HG02571 (cell line): ENCODE measurements around the gene KLF15.
"Not testable (repeated sequence)": the region's sequence is repeated elsewhere in the genome, so short reads cannot be mapped to it uniquely, and the experiment has no call there.

Experiments used
- ATAC-seq: cut with Tn5 transposase; IDR thresholded peaks from one replicate; pipeline ENCODE4 v1.9.1; 2021; ENCODE audit warnings: mild to moderate bottlenecking, moderate library complexity; ENCODE audit not compliant: unreplicated experiment

Gene KLF15

DNA sequence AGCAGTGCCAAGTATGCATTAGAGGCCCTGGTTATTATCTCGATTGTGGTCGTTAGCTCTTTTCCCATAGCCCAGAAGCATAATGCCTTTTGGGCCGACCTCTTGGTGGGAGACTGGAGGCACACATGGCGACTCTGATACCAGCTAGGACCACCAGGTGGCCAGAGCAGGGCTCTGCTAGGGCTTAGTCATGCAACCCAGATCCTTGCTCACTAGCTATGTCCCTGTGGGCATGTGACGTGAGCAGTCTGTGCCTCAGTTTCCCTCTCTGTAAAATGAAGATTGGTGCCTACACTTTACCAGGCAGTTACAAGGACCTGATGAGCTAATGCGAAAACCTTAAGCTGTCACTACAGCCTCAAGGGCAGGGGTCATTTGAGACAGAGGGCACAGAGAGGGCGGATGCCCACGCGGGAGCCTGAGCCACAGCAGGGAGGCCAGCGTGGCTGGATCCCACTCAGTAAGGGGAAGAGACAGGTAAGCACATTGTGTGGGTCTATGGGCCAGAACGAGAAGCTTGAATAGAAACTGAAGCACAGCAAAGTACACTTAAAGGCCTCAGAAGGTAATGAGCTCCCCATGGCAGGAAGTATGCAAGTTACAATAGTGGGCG is 8.8 kb downstream of the KLF15 start:
- no peak for ATAC-seq

- ATAC-seq: no peak
These were observed 9.6 kb downstream of the KLF15 start for GRCh38 chr3:126347543-126348161.

DNA sequence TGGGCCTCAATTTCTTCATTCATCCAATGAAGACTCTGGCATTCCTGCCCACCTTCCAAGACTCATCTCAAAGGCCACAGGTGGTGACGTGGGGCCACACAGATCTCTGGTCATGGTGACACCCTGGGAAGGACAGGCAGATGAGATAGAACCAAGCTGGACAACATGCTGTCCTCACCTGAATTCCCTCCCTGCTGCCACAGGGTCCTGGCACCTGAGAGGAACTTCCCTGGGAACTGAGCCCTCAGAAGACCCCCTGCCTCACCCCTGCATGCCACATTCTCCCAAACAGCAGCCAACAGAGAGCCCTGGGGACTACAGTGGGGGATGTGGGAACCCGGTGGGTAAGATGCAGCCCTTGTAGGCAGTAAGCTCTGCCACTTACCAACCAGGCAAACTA is 10.7 kb downstream of the KLF15 start:
- no peak for ATAC-seq

DNA sequence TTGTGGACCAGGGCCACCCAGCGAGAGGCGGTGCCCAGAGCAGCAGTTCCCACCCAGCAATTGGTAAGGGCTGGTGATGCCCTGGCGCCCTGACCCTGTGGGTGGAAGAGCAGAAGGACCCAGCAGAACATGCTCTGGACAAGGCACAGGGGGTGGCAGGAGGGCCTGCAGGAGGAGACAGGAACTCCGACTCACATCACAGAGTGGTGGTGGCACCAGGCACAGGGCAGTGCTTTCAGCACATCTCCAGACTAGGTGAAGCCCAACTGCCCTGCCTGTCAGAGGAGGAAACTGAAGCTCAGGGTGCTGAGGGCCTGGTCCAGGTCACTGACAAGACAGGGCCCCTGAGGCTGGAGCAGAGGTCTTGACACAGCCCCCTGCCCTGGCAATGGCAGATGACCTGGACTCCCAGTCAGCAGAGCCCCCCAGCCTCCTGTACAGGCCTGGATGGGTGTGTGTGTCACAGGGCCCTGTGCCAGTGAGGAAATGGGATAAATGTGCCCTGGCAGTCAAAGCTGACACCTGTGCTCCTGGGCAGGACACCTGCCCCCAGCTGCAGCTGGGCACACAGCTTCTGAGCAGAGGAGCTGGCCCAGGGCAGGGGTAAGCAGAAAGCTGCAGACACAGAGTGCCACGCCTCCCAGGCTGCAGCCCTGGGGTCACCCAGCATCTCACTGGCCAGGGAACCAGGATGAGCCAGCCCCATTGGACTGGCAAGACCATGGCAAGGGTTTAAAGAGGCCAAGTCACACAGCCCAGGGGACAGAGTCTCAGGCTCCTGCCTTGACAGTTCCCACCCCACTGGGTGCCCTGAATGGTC is 11.4 kb downstream of the KLF15 start:
- ATAC-seq: no peak

- no peak for ATAC-seq
These were observed 12.0 kb downstream of the KLF15 start for GRCh38 chr3:126345231-126345630.

- no peak for ATAC-seq
These were observed 12.7 kb downstream of the KLF15 start for GRCh38 chr3:126344380-126345041.

GRCh38 chr3:126343649-126344035 is 13.6 kb downstream of the KLF15 start:
- ATAC-seq: no peak

DNA sequence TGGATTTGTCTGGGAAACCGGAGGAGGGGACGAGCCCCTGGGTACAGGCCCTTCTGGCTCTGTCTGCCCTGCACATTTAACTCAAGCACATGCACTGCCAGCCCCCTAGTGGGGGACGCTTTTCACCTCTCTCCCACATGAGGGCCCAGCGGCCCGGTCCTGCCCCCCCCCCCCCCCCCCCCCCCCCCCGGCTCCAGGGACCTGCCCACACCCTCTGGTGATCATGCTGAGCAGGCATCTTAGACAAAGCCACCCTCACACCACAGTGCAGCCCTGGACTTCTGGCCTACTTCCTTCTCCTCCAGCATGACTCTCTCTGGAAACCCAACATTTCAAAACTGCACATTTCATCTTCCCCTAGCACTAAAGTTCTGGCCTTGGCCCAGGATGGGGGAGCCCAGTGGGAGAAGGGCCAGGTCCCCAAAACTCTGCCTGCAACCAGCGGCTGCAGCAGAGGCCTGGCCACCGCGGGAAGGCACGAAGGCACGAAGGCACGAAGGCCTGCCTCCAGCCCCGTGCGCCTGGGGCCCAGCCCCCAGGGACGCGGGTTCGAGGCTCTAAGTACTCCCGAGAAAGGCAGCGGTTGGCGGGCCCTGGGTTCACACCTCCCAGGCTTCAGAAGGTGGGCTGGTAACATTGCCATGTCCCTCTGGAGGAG is 14.1 kb downstream of the KLF15 start:
- ATAC-seq: no peak

DNA sequence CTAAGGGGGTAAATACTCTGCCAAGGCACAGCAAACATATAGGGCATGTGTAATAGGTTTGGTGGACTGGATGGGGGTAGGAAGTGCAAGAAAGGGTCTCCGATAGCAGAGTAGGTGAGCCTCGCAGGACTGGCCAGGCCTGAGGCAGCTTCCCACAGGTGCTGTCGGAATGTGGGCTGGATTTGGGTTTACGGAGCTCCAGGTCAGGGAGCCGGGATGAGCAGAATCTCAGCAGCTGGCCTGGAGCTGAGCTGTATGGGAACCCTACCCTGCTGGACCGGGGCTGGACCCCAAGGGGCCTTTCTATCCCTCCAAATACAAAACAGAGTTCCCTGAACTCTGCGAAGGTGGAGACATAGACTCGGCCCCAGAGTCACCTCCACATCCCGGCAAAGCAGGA is 15.0 kb downstream of the KLF15 start:
- no peak for ATAC-seq

DNA sequence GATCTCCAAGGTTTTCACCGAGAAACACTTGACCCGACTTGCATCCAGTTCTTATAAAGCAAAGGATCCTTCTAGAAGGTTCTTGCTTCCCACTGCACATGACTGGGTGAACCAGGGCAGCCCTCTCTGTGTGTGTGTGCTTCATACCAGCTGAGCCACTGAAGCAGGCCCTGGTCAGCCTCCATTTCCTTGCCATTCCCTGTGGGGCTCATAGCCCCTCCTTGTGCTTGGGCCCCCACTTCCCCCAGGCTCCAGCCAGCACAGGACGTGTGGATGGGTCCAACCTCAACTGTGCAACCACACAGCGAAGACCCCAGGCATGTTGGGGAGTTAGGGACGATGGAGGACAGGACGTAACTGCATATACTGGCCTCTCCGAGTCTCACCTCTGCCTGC is 15.5 kb downstream of the KLF15 start:
- no peak for ATAC-seq

- ATAC-seq: no peak
These were observed 16.1 kb downstream of the KLF15 start for GRCh38 chr3:126340943-126341754.

- no peak for ATAC-seq
These were observed 16.6 kb downstream of the KLF15 start for GRCh38 chr3:126340596-126340942.

DNA sequence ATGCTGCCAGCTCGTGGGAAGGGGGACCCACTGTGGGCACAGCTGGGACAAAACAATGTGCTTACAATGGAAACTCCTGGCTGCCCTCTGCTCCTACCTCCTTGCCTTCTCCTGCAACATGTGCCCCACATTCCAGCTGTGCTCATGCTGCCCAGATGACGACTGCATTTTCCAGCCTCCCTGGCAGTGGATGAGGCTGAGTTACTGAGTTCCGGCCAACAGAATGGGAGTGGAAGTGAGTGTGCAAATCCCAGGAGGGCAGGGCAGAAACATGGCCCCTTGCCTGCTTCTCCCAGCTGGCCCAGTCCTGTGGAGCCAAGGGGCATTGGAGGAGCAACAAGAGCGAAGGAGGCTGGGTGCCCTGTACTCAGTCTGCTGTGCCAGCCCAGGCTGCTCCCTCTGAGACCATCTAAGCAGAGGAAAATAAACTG is 17.1 kb downstream of the KLF15 start:
- ATAC-seq: no peak

DNA sequence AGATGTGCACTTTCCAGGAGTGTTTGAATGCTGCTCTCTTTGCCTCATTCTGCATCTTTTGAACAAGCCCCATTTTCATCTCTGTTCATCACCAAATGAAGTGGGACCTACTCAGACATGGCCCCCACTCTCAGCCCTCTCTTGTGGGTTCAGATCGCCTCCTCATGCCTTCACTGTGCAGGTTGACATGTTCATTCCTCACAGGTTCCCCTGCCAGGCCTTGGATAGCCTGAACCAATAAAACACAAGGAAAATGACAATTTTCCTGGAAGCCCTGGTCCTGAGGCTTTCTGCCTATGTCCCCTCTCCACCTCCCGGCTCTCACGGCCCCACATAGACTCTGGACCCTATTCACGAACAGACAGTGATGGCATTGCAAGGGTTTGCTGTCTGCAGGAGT is 17.7 kb downstream of the KLF15 start:
- no peak for ATAC-seq

DNA sequence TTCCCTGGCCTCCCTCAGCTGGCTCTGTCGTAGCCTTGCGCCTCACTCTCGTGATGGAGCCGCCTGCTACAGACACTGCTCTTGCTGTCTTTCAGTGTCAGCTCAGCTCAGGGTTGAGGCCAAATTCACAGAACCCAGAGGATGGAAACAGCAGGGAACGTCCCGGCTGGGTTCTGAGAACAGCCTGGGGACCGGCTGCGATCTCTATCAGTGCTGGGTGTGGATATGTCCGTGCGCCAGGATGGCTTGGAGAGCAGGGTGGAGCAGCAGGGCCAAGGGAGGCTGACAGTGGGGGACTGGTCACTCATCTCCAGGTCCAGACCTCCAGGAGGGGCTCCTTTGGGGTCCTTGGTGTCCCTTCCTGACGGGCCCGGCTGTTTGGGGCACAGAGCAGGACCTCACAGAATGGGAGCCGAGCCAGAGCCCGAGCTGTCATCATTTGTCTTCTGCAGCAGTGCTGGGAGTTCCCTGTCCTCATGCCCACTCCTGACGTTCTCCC is 18.4 kb downstream of the KLF15 start:
- no peak for ATAC-seq

DNA sequence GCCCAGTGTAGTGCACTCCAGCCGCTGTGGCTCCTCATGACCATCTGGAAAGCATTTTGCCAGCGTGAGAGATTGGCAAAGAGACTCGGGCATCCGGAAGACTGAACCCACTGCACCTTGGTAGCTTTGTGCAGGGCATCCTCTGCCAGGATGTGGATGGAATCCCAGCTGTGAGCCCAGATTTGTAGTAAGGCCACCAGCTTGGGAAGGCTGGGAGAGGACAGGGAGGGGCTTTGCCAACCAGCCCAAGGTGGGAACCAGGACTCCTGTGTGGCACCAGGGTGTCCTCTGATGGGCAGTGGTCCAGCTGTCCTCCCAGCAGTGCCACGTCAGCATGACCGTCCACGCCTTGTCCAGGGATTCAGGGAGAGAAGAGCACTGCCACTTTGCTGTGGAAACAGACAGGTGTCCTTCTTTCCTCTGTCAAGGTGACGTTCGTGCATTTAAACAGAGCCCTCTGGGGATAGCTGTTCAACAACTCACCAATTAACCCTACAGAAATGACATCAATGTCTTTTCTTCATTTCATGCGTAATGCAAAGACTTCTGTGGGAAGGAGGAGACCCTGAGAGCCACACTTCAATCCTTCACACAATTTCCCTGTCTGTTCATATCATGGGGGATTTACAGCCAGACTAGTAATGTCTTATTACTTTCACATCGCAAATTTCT is 19.1 kb downstream of the KLF15 start:
- ATAC-seq: no peak

DNA sequence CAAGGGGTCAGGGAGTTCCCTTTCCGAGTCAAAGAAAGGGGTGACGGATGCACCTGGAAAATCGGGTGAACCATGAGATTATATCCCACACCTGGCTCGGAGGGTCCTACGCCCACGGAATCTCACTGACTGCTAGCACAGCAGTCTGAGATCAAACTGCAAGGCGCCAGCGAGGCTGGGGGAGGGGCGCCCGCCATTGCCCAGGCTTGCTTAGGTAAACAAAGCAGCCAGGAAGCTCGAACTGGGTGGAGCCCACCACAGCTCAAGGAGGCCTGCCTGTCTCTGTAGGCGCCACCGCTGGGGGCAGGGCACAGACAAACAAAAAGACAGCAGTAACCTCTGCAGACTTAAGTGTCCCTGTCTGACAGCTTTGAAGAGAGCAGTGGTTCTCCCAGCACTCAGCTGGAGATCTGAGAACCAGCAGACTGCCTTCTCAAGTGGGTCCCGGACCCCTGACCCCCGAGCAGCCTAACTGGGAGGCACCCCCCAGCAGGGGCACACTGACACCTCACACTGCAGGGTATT is 25.3 kb downstream of the KLF15 start:
- ATAC-seq: not testable (repeated sequence)

DNA sequence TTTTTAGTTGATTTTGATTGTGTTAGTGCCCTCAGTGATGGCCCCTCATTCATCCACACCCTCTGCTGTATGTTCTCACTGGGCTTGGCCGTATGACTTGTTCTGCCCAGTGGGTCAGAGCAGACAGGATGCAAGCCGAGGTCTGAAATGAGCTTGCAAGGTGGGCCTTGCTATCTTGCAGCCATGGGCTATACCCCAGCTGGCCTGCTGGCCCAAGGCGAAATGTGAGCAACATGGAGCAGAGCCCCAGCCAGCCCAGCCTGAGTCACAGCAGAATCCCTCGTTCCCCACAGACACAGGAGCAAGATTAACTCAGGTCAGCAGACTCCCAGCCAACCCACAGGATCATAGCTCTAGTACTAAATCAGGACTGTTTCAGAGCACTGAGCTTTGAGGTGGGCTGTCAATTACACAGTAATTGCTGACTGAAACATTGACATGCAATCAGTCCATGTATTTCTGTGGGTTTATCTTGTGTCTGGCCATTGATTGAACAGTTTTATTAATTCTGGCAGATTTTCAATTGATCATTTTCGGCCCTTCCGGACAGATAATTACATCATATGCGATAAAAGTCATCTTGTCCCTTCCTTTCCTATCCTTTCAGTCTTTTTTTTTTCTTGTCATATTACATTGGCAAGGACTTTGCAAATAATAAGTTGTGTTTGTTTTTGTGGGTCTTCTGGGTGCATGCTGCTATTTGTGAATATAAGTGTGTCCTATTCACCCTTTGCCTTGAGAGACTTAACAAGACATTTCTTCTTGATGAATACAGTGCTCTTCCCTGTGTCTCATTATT is 27.1 kb downstream of the KLF15 start:
- ATAC-seq: no peak

GRCh38 chr3:126326629-126327028 is 30.6 kb downstream of the KLF15 start:
- ATAC-seq: no peak
